ENCODE results near the gene CC2D1A. TPM values are rescaled to one million over a fixed set of nuclear protein-coding genes. Genes with fewer than 3 reads are reported as not detected.

Gene CC2D1A
- total and polyA plus RNA-seq, 4 donors = 19.3 to 39.5 (median 29.4) TPM

DNA sequence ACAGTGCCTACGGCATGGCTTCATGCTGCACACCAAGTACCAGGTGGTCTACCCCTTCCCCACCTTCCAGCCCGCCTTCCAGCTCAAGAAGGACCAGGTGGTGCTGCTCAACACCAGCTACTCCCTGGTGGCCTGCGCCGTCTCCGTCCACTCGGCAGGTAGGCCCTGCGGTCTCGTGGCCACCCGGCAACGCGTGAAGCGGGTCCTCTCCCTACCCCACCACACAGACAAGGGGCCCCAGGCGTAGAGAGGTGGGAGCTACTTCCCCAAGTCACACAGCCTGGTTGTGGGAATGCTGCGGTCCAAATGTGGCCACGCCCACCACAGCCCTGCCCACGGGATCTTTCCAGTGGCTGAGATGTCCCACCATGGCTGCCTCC is 50.4 kb downstream of the CC2D1A start:
- 94 to 96% methylated on average over 16 of the region's 16 CpGs for WGBS, 2 donors
- Histone ChIP-seq H3K9me3 (ENCODE audit: control insufficient read depth in 4 of 4, insufficient read depth in 3 of 4, low read length in 3 of 4) (no peaks in the 10 kb centered on the region), H3K9ac (ENCODE audit: insufficient read depth in 1 of 2, low read length in 2 of 2) (no peak overlapping the region), H3K4me3 (no peak overlapping the region), H3K36me3 (ENCODE audit: control insufficient read depth in 4 of 4, insufficient read depth in 4 of 4, low read length in 4 of 4) (peaks cover 5 to 55% (median 20%) of the 10 kb centered on the region in 4 donors), H3K27ac (ENCODE audit: low read depth in 1 of 2, low read length in 1 of 2) (no peak overlapping the region), H3K4me1 (ENCODE audit: control insufficient read depth in 5 of 5, insufficient read depth in 5 of 5, low read length in 5 of 5) (peaks cover 0 to 11% (median 7%) of the 10 kb centered on the region in 5 donors), H3K27me3 (ENCODE audit: control insufficient read depth in 3 of 3, insufficient read depth in 3 of 3, low read length in 2 of 3) (no peaks in the 10 kb centered on the region)
- ATAC-seq (ENCODE audit: insufficient read depth, low FRiP score) = no peak
- TF ChIP-seq, protein P1, sequence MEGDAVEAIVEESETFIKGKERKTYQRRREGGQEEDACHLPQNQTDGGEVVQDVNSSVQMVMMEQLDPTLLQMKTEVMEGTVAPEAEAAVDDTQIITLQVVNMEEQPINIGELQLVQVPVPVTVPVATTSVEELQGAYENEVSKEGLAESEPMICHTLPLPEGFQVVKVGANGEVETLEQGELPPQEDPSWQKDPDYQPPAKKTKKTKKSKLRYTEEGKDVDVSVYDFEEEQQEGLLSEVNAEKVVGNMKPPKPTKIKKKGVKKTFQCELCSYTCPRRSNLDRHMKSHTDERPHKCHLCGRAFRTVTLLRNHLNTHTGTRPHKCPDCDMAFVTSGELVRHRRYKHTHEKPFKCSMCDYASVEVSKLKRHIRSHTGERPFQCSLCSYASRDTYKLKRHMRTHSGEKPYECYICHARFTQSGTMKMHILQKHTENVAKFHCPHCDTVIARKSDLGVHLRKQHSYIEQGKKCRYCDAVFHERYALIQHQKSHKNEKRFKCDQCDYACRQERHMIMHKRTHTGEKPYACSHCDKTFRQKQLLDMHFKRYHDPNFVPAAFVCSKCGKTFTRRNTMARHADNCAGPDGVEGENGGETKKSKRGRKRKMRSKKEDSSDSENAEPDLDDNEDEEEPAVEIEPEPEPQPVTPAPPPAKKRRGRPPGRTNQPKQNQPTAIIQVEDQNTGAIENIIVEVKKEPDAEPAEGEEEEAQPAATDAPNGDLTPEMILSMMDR (IDR thresholded peaks at IDR 0.05; ENCODE audit: control extremely low read depth, extremely low read depth) = no peak
- DNase-seq = no peak

DNA sequence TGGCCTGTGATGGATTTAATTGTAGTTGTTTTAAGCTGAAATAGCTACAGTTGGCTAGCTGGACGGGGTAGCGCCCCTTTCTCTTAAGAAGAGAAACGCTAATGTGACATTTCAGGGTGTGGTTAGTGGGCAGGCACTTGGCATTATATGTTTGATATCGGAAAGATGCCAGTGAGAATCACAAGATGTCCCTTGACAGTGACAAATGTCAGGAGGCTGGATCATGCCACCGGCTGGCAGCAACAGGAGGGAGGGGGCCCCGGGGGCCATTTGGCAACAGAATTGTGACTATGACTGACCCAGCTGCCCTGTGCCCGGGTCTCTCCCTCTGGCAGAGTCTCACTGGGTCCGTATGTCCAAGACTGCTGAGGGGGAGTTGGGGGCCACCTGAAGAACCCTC is 51.0 kb downstream of the CC2D1A start:
- WGBS, 2 donors = 88 to 90% methylated on average over 8 of the region's 8 CpGs
- peaks cover 0 to 11% (median 7%) of the 10 kb centered on the region in 5 donors for H3K4me1 ChIP-seq (ENCODE audit: control insufficient read depth in 5 of 5, insufficient read depth in 5 of 5, low read length in 5 of 5)
- H3K9me3 ChIP-seq (ENCODE audit: control insufficient read depth in 4 of 4, insufficient read depth in 3 of 4, low read length in 3 of 4) = no peaks in the 10 kb centered on the region
- H3K4me3 ChIP-seq = no peak overlapping the region
- H3K27ac ChIP-seq (ENCODE audit: low read depth in 1 of 2, low read length in 1 of 2) = no peak overlapping the region
- H3K36me3 ChIP-seq (ENCODE audit: control insufficient read depth in 4 of 4, insufficient read depth in 4 of 4, low read length in 4 of 4) = peaks cover 5 to 59% (median 20%) of the 10 kb centered on the region in 4 donors
- TF ChIP-seq, protein P1 (IDR thresholded peaks at IDR 0.05; ENCODE audit: control extremely low read depth, extremely low read depth) = no peak
- no peak for DNase-seq
- H3K9ac ChIP-seq (ENCODE audit: insufficient read depth in 1 of 2, low read length in 2 of 2) = no peak overlapping the region
- no peak for ATAC-seq (ENCODE audit: insufficient read depth, low FRiP score)
- H3K27me3 ChIP-seq (ENCODE audit: control insufficient read depth in 3 of 3, insufficient read depth in 3 of 3, low read length in 2 of 3) = no peaks in the 10 kb centered on the region

DNA sequence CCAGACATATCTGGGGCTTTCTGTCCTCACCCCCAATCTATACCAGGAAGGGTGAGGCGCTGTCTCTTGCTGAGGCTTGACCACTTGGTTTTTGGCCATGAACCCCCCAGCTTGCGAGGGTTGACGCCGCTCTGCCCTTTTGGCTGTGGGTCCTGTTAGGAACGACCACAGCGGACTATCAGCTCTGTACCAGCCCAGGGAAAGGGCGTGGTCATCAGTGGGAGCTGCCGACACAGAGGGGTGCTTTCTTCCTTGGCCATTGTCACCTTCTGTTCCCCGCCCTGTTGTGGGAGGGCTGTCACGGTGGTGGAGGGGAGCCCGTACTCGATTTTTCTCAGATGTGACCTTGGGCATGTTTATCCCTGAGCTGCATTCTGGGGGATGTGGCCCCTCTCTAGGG is 52.0 kb downstream of the CC2D1A start:
- ATAC-seq (ENCODE audit: insufficient read depth, low FRiP score) (no peak), DNase-seq (no peak)
- no peak overlapping the region for H3K4me3 ChIP-seq
- no peak overlapping the region for H3K9ac ChIP-seq (ENCODE audit: insufficient read depth in 1 of 2, low read length in 2 of 2)
- no peaks in the 10 kb centered on the region for H3K9me3 ChIP-seq (ENCODE audit: control insufficient read depth in 4 of 4, insufficient read depth in 3 of 4, low read length in 3 of 4)
- no peaks in the 10 kb centered on the region for H3K27me3 ChIP-seq (ENCODE audit: control insufficient read depth in 3 of 3, insufficient read depth in 3 of 3, low read length in 2 of 3)
- peaks cover 0 to 13% (median 7%) of the 10 kb centered on the region in 5 donors for H3K4me1 ChIP-seq (ENCODE audit: control insufficient read depth in 5 of 5, insufficient read depth in 5 of 5, low read length in 5 of 5)
- H3K36me3 ChIP-seq (ENCODE audit: control insufficient read depth in 4 of 4, insufficient read depth in 4 of 4, low read length in 4 of 4) = peaks cover 5 to 66% (median 20%) of the 10 kb centered on the region in 4 donors
- no peak overlapping the region for H3K27ac ChIP-seq (ENCODE audit: low read depth in 1 of 2, low read length in 1 of 2)
- TF ChIP-seq, protein P1 (IDR thresholded peaks at IDR 0.05; ENCODE audit: control extremely low read depth, extremely low read depth) = no peak
- WGBS, 2 donors = 83 to 84% methylated on average over 12 of the region's 12 CpGs

Measured in lung (tissue), 12 donors.